Inflammatory macrophage treated with lipopolysaccharide for 1 hour (primary cell): ENCODE measurements around the gene MACROD2.
A peak's percentile ranks its signal among the peaks of the same experiment; 100 is the strongest.

Experiments used
- DNase-seq, 2 donors: peaks; one replicate each; pipeline ENCODE4 v3.0.0-alpha.2; 2020 to 2022

Gene MACROD2

DNA sequence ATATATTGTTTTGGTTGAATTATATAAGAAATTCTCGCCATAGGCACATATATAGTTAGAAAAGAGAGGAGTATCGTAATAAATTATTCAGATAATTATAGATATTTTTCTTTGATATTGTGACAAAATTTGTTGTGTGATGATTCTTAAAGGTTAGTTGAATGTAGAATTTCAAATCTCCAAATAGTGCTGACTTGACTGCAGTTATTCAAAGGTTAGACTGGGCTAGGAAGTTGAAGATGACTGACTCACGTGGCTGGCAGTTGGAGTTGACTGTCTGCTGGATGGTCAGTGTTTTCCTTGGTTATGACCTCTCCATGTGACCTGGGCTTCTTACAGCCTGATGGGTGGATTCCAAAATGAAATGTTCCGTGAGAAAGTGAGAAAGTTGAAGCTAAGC, 286.8 kb downstream of the MACROD2 start:
- no peak for DNase-seq

GRCh38 chr20:14284443-14284842, 289.1 kb downstream of the MACROD2 start:
- DNase-seq = no peak

DNA sequence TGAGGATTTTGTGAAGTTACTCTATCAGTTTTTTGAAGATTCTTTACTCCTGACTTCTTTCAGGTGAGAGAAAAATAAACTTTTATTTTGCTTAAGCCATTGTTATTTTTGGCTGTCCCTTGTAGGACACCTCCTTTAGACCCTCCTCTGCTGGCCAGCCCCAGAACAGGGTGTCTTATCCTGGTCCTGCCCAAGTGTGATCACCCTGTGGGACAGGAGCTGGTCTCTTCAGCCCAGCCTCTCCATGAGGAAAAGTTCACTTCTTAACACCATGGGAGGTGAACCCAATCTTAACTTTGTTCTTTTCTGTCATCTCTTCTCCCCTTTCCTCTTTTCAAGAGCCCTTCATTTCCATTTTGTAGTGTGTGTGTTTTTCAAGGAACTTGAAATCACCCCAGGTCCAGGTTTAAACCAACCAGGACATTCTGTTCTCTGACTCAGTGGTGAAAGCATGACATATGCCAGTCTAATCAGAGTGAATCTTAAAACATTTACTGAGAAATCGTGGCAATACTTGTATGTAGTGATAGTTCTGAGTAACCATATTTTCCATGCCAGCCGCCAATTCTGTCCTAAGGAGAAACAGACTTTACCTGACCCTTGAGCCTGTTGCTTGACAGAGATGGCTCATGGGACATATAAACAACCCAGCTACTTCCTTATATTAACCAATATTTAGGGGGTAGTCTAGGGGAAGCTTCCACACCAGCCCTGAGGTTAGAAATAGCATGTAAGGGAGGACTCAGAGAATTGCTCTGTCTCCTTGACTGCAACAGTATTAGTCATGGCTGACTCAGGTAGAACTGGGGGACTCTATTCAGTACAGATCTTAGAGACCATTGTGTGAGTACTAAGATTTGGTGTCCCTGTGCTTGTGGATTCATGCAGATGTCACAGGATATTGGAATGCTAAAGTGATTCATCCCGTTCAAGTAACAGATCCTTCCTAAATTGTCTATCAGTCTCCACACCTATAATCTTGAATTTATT, 293.3 kb downstream of the MACROD2 start:
- DNase-seq = no peak

- no peak for DNase-seq
Observed at GRCh38 chr20:14291502-14291901, 296.2 kb downstream of the MACROD2 start.

GRCh38 chr20:14295238-14295637, 299.9 kb downstream of the MACROD2 start:
- DNase-seq = no peak

DNA sequence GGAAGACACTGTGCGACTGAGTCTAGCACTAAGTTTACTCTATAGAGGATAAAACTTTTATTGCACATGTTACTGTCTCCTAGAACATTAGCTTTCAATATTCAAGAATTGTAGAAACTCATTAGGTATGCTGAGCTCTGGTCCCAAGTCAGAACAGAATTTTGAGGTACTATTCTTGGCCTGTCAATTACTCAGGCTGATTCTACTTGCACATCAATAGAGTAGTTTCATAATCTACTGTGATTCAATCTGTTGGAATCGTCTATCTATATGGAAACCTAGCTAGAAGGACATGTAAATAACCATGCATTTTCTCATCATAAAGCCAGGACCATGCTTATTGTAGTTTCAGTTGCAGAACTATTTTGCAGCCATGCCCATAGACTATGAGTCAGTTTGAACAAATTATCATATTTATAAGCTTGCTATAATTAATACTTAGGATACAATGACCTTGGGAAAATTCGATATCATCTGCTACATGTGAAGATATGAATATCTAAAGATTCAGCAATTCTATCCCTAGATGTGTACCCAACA, 300.5 kb downstream of the MACROD2 start:
- no peak for DNase-seq

DNA sequence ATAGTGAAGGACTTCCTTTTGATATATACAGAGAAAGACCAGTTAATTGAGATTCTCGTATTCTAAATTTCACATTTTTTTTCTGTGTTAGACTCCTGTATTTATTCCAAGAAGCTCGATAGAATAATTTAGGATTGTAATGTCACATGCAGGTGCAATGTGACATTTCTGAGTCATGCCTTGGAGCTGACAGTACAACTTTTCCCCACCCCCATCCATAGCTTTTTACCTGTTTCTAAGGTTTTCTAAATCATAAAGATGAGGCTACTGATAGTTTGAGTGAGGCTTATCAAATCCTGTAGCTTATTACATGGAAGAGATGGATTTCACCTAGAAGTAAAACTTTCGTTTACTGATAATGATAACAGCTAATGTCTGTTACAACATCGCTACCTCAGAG, 304.5 kb downstream of the MACROD2 start:
- DNase-seq = no peak

- DNase-seq = no peak
Observed at GRCh38 chr20:14303106-14303505, 307.8 kb downstream of the MACROD2 start.

DNA sequence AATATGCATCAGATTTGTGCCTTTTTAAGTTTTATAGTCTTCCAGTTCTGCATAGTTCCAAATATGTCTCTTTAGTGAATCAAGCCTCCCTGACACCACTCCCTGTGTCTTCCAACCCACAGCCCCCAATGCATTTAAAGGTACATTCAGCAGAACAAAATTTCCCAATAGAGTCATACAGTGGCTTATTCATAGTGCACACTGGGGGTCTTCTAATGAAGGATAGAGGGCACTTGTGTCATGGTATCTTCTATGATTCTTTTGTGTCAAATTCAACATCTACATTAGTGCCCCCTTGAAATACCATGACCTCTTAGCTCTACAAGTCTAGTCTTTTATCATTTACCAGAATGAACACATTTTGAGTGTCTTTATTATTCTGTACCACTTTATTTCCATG, 308.3 kb downstream of the MACROD2 start:
- no peak for DNase-seq

GRCh38 chr20:14304472-14304871, 309.2 kb downstream of the MACROD2 start:
- DNase-seq = no peak

GRCh38 chr20:14307956-14308355, 312.6 kb downstream of the MACROD2 start:
- DNase-seq = no peak

- no peak for DNase-seq
Observed at GRCh38 chr20:14310977-14311627, 315.8 kb downstream of the MACROD2 start.

DNA sequence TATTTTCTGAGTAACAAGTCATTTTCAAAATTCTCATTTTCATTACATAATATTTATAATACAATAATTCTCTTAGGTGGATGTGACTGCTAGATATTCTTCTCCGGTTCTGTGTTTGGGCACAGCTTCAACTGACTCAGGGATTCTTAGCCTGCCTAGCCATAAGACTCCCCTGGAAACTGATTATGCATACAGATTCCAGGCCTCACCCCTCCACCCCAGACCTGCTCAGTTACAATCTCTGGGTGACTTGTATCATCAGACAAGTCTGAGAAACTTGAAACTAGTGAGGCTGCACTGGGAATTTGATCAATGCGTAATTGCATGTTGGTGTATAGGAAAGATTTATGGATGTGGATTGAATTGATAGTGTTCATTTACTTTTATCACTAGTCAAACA, 316.7 kb downstream of the MACROD2 start:
- no peak for DNase-seq

- DNase-seq = no peak
Observed at GRCh38 chr20:14313341-14314020, 318.2 kb downstream of the MACROD2 start.

DNA sequence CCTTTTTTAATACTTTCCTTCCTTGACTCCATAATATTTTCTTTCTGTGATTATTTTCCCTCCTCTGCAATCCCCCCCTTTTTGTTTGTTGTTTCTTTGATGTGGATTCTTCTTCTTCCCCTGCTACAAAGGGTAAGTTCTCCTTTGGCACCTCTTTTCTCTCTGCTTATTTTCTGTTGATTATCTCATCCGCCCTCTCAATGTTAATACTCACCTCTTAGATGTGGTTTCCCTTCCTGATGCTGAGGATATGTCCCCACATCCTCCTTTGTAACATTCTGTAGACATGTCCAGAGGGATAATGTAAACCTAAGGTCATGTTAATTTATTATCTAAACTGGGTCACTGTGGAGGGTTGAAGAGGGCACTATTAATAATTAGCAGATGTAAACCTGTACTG, 324.4 kb downstream of the MACROD2 start:
- DNase-seq = no peak

DNA sequence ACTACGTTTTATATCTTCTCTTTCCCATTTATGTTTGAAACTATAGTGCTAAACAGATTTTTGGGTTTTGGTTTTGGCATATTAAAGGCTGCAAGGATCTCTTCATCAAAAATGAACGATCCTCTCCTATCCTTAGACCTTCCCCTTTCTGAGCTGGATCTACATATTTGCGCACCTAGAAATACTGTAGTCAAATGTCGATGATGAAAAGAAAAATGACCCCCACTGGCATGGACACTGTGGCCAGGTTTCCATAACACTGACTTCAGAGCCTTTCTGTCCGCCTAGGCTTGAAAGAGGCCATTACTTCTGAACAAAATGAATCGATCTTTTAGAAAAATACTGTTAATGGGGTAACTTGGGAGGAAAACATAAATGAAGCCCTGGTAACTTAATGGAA, 336.3 kb downstream of the MACROD2 start:
- DNase-seq = no peak

DNA sequence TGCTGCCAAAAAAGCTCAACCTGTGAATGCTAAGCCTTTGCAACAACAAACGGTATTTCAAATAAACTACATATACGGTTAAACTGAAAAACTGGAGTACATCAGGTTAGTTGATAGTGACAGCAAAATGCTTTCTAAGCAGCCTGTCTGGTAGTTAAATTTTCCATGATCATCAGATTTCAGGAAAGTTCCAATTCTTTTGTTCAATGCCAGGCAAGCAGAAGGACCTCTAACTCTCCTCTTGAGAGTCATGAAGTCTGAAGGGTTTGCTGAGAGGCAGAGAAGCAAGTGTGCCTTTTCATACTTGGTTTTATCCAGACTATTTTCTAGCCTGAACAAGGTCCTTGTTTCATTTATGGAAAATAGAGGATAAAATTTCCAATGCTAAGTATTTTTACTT, 337.6 kb downstream of the MACROD2 start:
- no peak for DNase-seq

DNA sequence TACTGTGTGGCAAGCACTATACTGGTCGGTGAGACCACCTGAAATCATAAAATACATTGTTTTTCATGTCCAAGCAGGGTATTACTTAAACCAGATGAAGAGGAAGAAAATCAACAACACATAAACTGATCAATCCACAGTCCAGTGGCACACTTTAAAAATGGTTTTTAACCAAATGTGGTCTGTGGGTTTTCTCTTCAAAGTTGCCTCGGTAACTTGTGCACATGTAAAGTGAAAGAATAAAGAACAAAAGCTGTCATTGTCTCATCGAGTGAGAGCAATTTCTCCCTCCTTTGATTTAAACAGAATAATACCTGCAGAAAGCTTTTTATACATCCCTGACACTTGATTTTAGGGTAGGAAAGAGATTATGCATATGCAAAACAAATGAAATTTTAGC, 338.4 kb downstream of the MACROD2 start:
- no peak for DNase-seq

- no peak for DNase-seq
Observed at GRCh38 chr20:14334306-14334930, 339.1 kb downstream of the MACROD2 start.

- DNase-seq = no peak
Observed at GRCh38 chr20:14335052-14335451, 339.7 kb downstream of the MACROD2 start.

DNA sequence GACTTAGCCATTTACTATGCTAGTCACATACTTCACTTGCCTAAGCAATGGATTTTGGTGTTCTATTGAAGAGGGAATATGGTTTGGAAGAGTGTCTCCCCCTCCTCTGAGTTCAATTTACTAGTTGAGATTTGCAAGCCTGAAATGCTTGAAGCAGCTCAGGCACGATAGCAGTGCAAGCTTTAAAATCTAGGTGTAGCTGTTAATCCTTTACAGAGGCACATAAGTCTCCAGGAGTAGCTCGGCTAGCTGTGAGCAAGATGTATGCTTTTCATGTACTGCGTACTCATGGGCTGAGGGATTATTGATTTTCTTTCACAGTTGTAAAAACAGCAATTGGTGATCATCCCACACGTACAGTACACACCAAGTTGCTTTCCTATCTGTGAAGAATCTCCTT, 341.4 kb downstream of the MACROD2 start:
- no peak for DNase-seq

DNA sequence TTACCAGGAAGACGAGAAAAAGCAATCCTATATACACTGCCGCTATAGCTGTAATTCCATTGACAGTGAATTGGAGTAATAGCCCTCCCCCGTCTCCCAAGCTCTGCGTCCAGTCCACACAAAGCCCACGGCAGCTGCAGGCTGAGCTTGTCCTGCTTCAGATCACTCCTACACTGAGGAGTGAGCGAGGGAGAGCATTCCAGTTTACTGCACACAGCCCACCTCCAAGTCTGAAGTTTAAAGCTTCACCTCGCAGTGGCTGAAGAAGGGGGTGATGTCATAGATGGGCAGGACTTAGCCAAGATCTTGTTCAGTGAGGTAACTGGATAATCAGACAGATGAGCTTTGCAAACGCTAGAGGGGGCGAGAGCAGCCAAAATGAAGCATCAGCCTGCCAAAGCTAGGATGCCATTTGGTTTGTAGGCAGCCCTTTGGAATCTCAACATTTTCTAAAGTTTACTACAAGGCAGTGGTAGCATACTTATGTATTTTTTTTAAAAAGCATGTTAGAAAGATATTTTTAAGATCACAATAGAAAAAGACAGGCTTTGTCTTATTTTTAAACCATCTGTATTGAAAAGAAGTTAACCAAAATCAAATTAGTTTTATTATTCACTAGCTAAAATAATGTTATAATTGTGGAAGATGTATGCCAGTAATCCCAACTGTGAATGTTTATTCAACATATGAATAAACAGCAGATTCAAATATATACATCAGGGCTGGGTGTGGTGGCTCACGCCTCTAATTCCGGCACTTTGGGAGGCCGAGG, 342.3 kb downstream of the MACROD2 start, which contains the start of gene FLRT3:
Gene FLRT3, minus strand, starts transcription at position 213 of the 772 bp plus-strand sequence. CDS start 10,106 bp downstream, outside the sequence.
- peak; percentile 22 to 24 for DNase-seq
